Breast epithelium (tissue), 3 donors: Measurements from ENCODE around the gene NUAK2.

Source experiments
- POLR2A ChIP-seq: fragments of 450-650 bp; IDR thresholded peaks from one replicate; pipeline ENCODE4 v1.6.1; 2016; ENCODE audit warnings: antibody characterized with exemption, mild to moderate bottlenecking, moderate library complexity
- TF ChIP-seq, protein P1 (sequence below), 3 donors: fragments of 450-650 bp; IDR thresholded peaks; one replicate each; pipeline ENCODE4 v1.5.1; 2016 to 2017; ENCODE audit warnings: antibody characterized with exemption in 3 of 3, mild to moderate bottlenecking in 3 of 3, moderate library complexity in 3 of 3

DNA sequence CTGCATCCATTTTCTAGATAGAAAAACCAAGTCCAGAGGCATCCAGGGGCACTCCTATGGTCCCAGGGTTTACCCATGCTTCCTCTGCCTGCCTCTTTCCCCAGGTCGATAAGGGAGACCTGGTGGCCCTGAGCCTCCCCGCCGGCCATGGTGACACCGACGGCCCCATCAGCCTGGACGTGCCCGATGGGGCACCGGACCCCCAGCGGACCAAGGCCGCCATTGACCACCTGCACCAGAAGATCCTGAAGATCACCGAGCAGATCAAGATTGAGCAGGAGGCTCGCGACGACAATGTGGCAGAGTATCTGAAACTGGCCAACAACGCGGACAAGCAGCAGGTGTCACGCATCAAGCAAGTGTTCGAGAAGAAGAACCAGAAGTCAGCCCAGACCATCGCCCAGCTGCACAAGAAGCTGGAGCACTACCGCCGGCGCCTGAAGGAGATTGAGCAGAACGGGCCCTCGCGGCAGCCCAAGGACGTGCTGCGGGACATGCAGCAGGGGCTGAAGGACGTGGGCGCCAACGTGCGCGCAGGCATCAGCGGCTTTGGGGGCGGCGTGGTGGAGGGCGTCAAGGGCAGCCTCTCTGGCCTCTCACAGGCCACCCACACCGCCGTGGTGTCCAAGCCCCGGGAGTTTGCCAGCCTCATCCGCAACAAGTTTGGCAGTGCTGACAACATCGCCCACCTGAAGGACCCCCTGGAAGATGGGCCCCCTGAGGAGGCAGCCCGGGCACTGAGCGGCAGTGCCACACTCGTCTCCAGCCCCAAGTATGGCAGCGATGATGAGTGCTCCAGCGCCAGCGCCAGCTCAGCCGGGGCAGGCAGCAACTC is 52.5 kb downstream of the NUAK2 start:
- TF ChIP-seq, protein P1, sequence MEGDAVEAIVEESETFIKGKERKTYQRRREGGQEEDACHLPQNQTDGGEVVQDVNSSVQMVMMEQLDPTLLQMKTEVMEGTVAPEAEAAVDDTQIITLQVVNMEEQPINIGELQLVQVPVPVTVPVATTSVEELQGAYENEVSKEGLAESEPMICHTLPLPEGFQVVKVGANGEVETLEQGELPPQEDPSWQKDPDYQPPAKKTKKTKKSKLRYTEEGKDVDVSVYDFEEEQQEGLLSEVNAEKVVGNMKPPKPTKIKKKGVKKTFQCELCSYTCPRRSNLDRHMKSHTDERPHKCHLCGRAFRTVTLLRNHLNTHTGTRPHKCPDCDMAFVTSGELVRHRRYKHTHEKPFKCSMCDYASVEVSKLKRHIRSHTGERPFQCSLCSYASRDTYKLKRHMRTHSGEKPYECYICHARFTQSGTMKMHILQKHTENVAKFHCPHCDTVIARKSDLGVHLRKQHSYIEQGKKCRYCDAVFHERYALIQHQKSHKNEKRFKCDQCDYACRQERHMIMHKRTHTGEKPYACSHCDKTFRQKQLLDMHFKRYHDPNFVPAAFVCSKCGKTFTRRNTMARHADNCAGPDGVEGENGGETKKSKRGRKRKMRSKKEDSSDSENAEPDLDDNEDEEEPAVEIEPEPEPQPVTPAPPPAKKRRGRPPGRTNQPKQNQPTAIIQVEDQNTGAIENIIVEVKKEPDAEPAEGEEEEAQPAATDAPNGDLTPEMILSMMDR (IDR thresholded peaks at IDR 0.05), result no peak
- no peak for TF ChIP-seq POLR2A
